GM23248 (cell line): ENCODE results near the gene GNAI2.

ENCODE experiments used
- EZH2 ChIP-seq: fragments of 200-600 bp; sonication (generic); IDR thresholded peaks from 2 replicates; pipeline ENCODE4 v1.6.1; 2018; ENCODE audit warnings: antibody characterized with exemption, mild to moderate bottlenecking; ENCODE audit not compliant: insufficient read depth, poor library complexity, severe bottlenecking
- EZH2phosphoT487 ChIP-seq: fragments of 200-600 bp; sonication (generic); IDR thresholded peaks from 2 replicates; pipeline ENCODE4 v1.6.1; 2018; ENCODE audit warnings: antibody characterized with exemption, moderate library complexity, mild to moderate bottlenecking, low read depth; ENCODE audit not compliant: insufficient read depth

- TF ChIP-seq EZH2 (no peak), EZH2phosphoT487 (no peak)
Measured at GRCh38 chr3:50237133-50237651, 1.2 kb downstream of the GNAI2 start.
